Neural cell (in vitro differentiated cells): Measurements from ENCODE around the gene FSIP1.

Experiments
- CTCF ChIP-seq: fragments of 450-650 bp; IDR thresholded peaks from 2 replicates; pipeline ENCODE4 v1.5.1; 2014; ENCODE audit warnings: antibody characterized with exemption, mild to moderate bottlenecking, moderate library complexity; ENCODE audit not compliant: poor library complexity, severe bottlenecking
- EP300 ChIP-seq: fragments of 450-650 bp; conservative IDR thresholded peaks from 2 replicates; pipeline ENCODE4 v1.6.1; 2014; ENCODE audit warnings: antibody characterized with exemption, mild to moderate bottlenecking, moderate library complexity; ENCODE audit not compliant: poor library complexity, severe bottlenecking
- EZH2 ChIP-seq: fragments of 200-600, 300-800 bp; shearing (Covaris generic), sonication (generic); IDR thresholded peaks from 2 replicates; pipeline ENCODE4 v1.6.1; 2014; ENCODE audit warnings: antibody characterized with exemption, low read length, borderline replicate concordance, mild to moderate bottlenecking; ENCODE audit not compliant: insufficient read depth, poor library complexity, severe bottlenecking
- POLR2AphosphoS5 ChIP-seq: IDR thresholded peaks from 2 replicates; pipeline ENCODE4 v1.6.1; 2012
- RAD21 ChIP-seq: fragments of 450-650 bp; conservative IDR thresholded peaks from 2 replicates; pipeline ENCODE4 v1.6.1; 2014; ENCODE audit warnings: antibody characterized with exemption, mild to moderate bottlenecking, moderate library complexity

- TF ChIP-seq EZH2 (no peak), CTCF (no peak), RAD21 (no peak), EP300 (no peak), POLR2AphosphoS5 (no peak)
Measured at GRCh38 chr15:39589193-39589814, 193.3 kb downstream of the FSIP1 start.
